HG03045 (cell line): Measurements from ENCODE around the gene EDA.
A peak's percentile ranks its signal among the peaks of the same experiment; 100 is the strongest.

Experiments
- ATAC-seq: cut with Tn5 transposase; IDR thresholded peaks from one replicate; pipeline ENCODE4 v1.9.1; 2021; ENCODE audit warnings: mild to moderate bottlenecking, moderate library complexity; ENCODE audit not compliant: unreplicated experiment

EDA gene

GRCh38 chrX:69615779-69616456 is at the start of gene EDA:
TSS of gene EDA (plus strand) at chrX:69616113.
- ATAC-seq = peak; percentile 77

GRCh38 chrX:69568828-69569227 is 47.1 kb upstream of the EDA start:
- ATAC-seq = no peak

- no peak for ATAC-seq
Measured at GRCh38 chrX:69597399-69597798, 18.5 kb upstream of the EDA start.

- no peak for ATAC-seq
Measured at GRCh38 chrX:69600182-69600581, 15.7 kb upstream of the EDA start.

- ATAC-seq = no peak
Measured at GRCh38 chrX:69603566-69604194, 12.2 kb upstream of the EDA start.

- ATAC-seq = no peak
Measured at GRCh38 chrX:69605521-69605920, 10.4 kb upstream of the EDA start.

- no peak for ATAC-seq
Measured at GRCh38 chrX:69607616-69608015, 8.3 kb upstream of the EDA start.

- ATAC-seq = no peak
Measured at GRCh38 chrX:69613946-69614345, 2.0 kb upstream of the EDA start.

GRCh38 chrX:69614886-69615285 is 1.0 kb upstream of the EDA start:
- ATAC-seq = no peak

GRCh38 chrX:69615342-69615741 is 571 bp upstream of the EDA start:
- no peak for ATAC-seq

- no peak for ATAC-seq
Measured at GRCh38 chrX:69616457-69617203, 717 bp downstream of the EDA start.

- no peak for ATAC-seq
Measured at GRCh38 chrX:69618803-69619202, 2.9 kb downstream of the EDA start.

GRCh38 chrX:69626129-69626528 is 10.2 kb downstream of the EDA start:
- ATAC-seq = no peak

- no peak for ATAC-seq
Measured at GRCh38 chrX:69627744-69628143, 11.8 kb downstream of the EDA start.

GRCh38 chrX:69630147-69630546 is 14.2 kb downstream of the EDA start:
- ATAC-seq = no peak

GRCh38 chrX:69664693-69665092 is 48.8 kb downstream of the EDA start:
- ATAC-seq = no peak

- no peak for ATAC-seq
Measured at GRCh38 chrX:69670001-69670555, 54.2 kb downstream of the EDA start.

GRCh38 chrX:69674891-69675290 is 59.0 kb downstream of the EDA start:
- no peak for ATAC-seq

- ATAC-seq = no peak
Measured at GRCh38 chrX:69705818-69706217, 89.9 kb downstream of the EDA start.

GRCh38 chrX:69718102-69718501 is 102.2 kb downstream of the EDA start:
- no peak for ATAC-seq

- no peak for ATAC-seq
Measured at GRCh38 chrX:69724307-69724706, 108.4 kb downstream of the EDA start.

GRCh38 chrX:69740317-69740716 is 124.4 kb downstream of the EDA start:
- no peak for ATAC-seq
